Heart left ventricle (tissue), 16 donors: ENCODE results near the gene CERS5. TPM values are rescaled to one million over a fixed set of nuclear protein-coding genes. Genes with fewer than 3 reads are reported as not detected.

Source experiments
- ATAC-seq, 4 donors: fragments of 200-7000 bp; cut with Tn5 transposase; one replicate each; pipeline ENCODE4 v1.9.1; 2020 to 2022; ENCODE audit warnings: moderate library complexity in 4 of 4, mild to moderate bottlenecking in 3 of 4, moderate number of reproducible peaks in 1 of 4
- DNase-seq, 5 donors: peaks; one replicate each; pipeline ENCODE4 v3.0.0-alpha.2; 2020
- H3K27ac ChIP-seq, 12 donors: fragments of 200-600 bp; sonication (generic) in 4 of 12; one replicate each; pipeline versions ENCODE4 v1.5.0 to v1.8.0; 2016 to 2022; ENCODE audit warnings: mild to moderate bottlenecking in 2 of 12
- H3K27me3 ChIP-seq, 9 donors: fragments of 200-600 bp; sonication (generic) in 2 of 9; one replicate each; pipeline versions ENCODE4 v1.5.1 to v1.8.0; 2016 to 2022; ENCODE audit warnings: mild to moderate bottlenecking in 3 of 9
- H3K36me3 ChIP-seq, 9 donors: fragments of 200-600 bp; sonication (generic) in 2 of 9; one replicate each; pipeline versions ENCODE4 v1.5.0 to v1.8.0; 2018 to 2022; ENCODE audit warnings: mild to moderate bottlenecking in 2 of 9
- H3K4me1 ChIP-seq, 12 donors: fragments of 200-600 bp; sonication (generic) in 4 of 12; one replicate each; pipeline versions ENCODE4 v1.5.0 to v1.8.0; 2016 to 2022; ENCODE audit warnings: mild to moderate bottlenecking in 3 of 12
- H3K4me3 ChIP-seq, 12 donors: fragments of 200-600 bp; sonication (generic) in 4 of 12; one replicate each; pipeline versions ENCODE4 v1.5.0 to v1.8.0; 2017 to 2022; ENCODE audit warnings: mild to moderate bottlenecking in 9 of 12, moderate library complexity in 4 of 12
- H3K9me3 ChIP-seq, 12 donors: fragments of 200-600 bp; sonication (generic) in 4 of 12; one replicate each; pipeline versions ENCODE4 v1.5.0 to v1.8.0; 2016 to 2022; ENCODE audit warnings: mild to moderate bottlenecking in 1 of 12
- CTCF ChIP-seq, 12 donors: fragments of 200-600 bp; sonication (generic) in 4 of 12; IDR thresholded peaks; one replicate each; pipeline versions ENCODE4 v1.5.0 to v1.8.0; 2018 to 2022; ENCODE audit warnings: antibody characterized with exemption in 12 of 12, mild to moderate bottlenecking in 5 of 12
- POLR2A ChIP-seq, 2 donors: fragments of 450-650 bp; IDR thresholded peaks; one replicate each; pipeline ENCODE4 v1.6.1; 2017; ENCODE audit warnings: antibody characterized with exemption in 2 of 2, mild to moderate bottlenecking in 2 of 2, moderate library complexity in 2 of 2
- WGBS, 4 donors: extraction: QIAGEN DNeasy Blood & Tissue Kit in 2 of 4; methylation state at CpG; one replicate each; pipeline versions ENCODE4 v1.1.5 to v1.1.7; 2013 to 2018; 5-methylcytosine and 5-hydroxymethylcytosine counted together
- intact Hi-C, 10 donors: fragments of 100-400 bp; cut with DNase I; formaldehyde crosslinking; loops; one replicate each; pipeline versions ENCODE4 v1.11.1 to v1.14.2; 2022
- polyA plus RNA-seq, 2 donors: library from polyadenylated mRNA; stranded (reverse); fragments of 200-250 nt; gene quantifications; one replicate each; pipeline ENCODE4 v1.2.3, GENCODE V29; 2013
- total RNA-seq, 9 donors: library from RNA; depleted of rRNA in 2 of 9; stranded (reverse); fragments of >200 nt in 2 of 9; fragmentation: NEBNext Ultra II Directional in 3 of 9; extraction: Animal tissue kit (Norgen Biotek cat#: 25700) in 3 of 9; gene quantifications; one replicate each; pipeline versions ENCODE4 v1.1.0 to v1.2.4, GENCODE V29; 2016 to 2023
- donor health status: ischemic (EF 13 %, LVEDD 7.1; RV severe dilation, severe dysfunction).
- donor health status: healthy with polysubstance abuse.
- donor health status: DM: no; HTN: yes; CAD: no.
- donor health status: DM: no; HTN: no; CAD: no.
- donor health status: ischemic (EF 25% LVEDD 6.9; RV normal size, moderate dysfunction).
- donor health status: ischemic (EF 25% LVEDD 5.7; RV mildly dilated, moderate dysfunction).
- donor health status: healthy.
- donor health status: DM: yes; HTN: yes; CAD: no.
- donor health status: ischemic (EF 35%, LVEDD 5.7; RV mildly dilated, moderate dysfunction).
- donor health status: nonischemic (EF 11% LVEDD 7.7; RV severe dilation, severe dysfunction).
- donor health status: DM: yes; HTN: yes; CAD: no.
- donor health status: PGD.
- donor health status: ischemic (EF 29% LVEDD 5.4; RV normal size, mild dysfunction).
- donor health status: nonischemic (EF 23%, LVEDD 6.1; RV moderate dilation, normal function).

The CERS5 gene
- total and polyA plus RNA-seq, 11 donors = 6.8 to 28.4 (median 11.7) TPM

DNA sequence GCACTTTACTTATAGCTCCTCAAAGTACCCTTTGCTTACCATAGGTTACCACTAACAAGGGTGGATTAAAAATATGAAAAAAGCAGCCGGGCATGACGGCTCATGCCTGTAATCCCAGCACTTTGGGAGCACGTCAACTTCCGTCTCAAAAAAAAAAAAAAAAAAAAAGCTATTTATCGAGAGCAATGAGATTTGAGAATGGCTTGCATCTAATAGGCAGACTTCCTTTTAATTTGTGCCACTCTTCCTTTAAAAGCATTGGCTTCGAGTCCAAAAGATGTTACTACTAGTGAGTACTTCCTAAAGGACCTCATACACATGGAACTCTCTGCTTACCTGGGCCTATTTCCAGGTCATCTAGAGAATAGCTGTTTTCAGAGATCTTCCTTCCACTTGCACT lies 38.5 kb upstream of the CERS5 start:
- DNase-seq = no peak
- no peaks in the 10 kb centered on the region for H3K9me3 ChIP-seq
- TF ChIP-seq POLR2A (IDR thresholded peaks at IDR 0.05) (no peak), CTCF (IDR thresholded peaks at IDR 0.05) (no peak)
- ATAC-seq = no peak
- peaks cover 0 to 7% (median 0%) of the 10 kb centered on the region in 12 donors for H3K4me1 ChIP-seq
- no peak overlapping the region for H3K27ac ChIP-seq
- no peak overlapping the region for H3K4me3 ChIP-seq
- intact Hi-C loops = loop anchor here in 2 of 10 donors (5.0 to 10.0 kb wide), 2 partner anchors 107 to 109 kb away; no protein-coding TSS in a partner anchor
- WGBS, 4 donors = 93 to 97% (median 96%) methylated on average over 6 of the region's 6 CpGs
- peaks cover 0 to 80% (median 55%) of the 10 kb centered on the region in 9 donors for H3K36me3 ChIP-seq
- no peaks in the 10 kb centered on the region for H3K27me3 ChIP-seq

DNA sequence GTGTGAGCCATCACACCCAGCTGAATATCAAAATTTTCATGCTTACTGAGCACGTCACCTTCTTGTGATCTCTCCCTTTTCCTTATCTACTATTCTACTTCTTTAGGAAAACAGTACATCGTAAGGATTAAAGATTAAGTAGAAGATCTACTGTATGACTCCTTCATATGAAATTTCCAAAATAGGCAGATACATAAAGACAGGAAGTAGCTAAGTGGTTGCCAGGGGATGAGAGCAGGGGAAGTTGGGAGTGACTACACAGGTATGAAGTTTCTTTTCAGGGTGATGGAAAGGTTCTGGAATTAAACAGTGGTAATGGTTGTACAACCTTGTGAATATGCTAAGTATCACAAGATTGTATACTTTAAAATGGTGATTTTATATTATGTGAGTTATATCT lies 36.5 kb upstream of the CERS5 start:
- TF ChIP-seq POLR2A (IDR thresholded peaks at IDR 0.05) (no peak), CTCF (IDR thresholded peaks at IDR 0.05) (no peak)
- 89 to 94% (median 90%) methylated on average over 2 of the region's 2 CpGs for WGBS, 4 donors
- H3K4me3 ChIP-seq = no peak overlapping the region
- H3K27ac ChIP-seq = no peak overlapping the region
- no peak for ATAC-seq
- no peak for DNase-seq
- H3K4me1 ChIP-seq = peaks cover 0 to 7% (median 0%) of the 10 kb centered on the region in 12 donors
- intact Hi-C loops = loop anchor here in 1 of 10 donors (10.0 kb wide), 1 partner anchor 111 kb away; no protein-coding TSS in a partner anchor
- H3K36me3 ChIP-seq = peaks cover 0 to 93% (median 72%) of the 10 kb centered on the region in 9 donors
- no peaks in the 10 kb centered on the region for H3K9me3 ChIP-seq
- no peaks in the 10 kb centered on the region for H3K27me3 ChIP-seq

- peaks cover 0 to 99% (median 84%) of the 10 kb centered on the region in 9 donors for H3K36me3 ChIP-seq
- intact Hi-C loops = loop anchor here in 1 of 10 donors (10.0 kb wide), 1 partner anchor 113 kb away; no protein-coding TSS in a partner anchor
These were observed 34.9 kb upstream of the CERS5 start for GRCh38 chr12:50201987-50202521.

More at GRCh38 chr12:50201987-50202521, 34.9 kb upstream of the CERS5 start:
- DNase-seq (no peak), ATAC-seq (no peak)
- H3K27ac ChIP-seq = no peak overlapping the region
- H3K4me3 ChIP-seq = no peak overlapping the region
- WGBS, 4 donors = 88 to 96% (median 89%) methylated on average over 3 of the region's 3 CpGs
- TF ChIP-seq CTCF (IDR thresholded peaks at IDR 0.05) = no peak
- peaks cover 0 to 7% (median 0%) of the 10 kb centered on the region in 12 donors for H3K4me1 ChIP-seq
- H3K9me3 ChIP-seq = no peaks in the 10 kb centered on the region
- no peaks in the 10 kb centered on the region for H3K27me3 ChIP-seq
